NOMO-1 treated with DMSO at 0.1 percent for 48 hours (cell line): ENCODE results near the gene LCP2.
"Not testable (repeated sequence)": the region's sequence is repeated elsewhere in the genome, so short reads cannot be mapped to it uniquely, and the experiment has no call there.

Experiments
- DNase-seq: peaks from one replicate; lab custom pipeline; 2025; ENCODE audit not compliant: unreplicated experiment; lab: John Stamatoyannopoulos, UW

LCP2 gene

DNA sequence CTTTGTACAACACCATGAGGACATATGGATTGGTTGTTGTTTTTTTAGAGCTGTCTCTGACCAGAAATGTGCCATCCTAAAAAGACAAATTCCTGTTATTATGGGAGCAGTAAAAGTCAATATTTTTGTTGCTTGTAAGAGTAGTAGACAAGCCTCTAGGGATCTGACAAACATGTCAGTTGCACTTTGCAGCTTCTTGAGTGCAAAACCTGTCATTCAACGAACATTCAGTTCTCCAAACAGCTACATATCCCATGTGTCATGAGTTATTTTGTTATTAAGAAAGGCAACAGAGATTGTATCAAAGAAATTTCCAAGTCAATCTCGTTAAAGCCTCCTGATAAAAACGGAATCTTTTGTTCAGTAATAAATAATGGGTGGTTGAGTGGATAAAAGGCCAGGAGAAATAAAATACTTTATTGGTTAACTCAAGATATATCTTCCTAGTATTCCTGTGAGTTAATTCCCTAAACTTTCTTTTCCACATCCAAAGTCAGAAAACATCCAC lies 46.7 kb downstream of the LCP2 start:
- no peak for DNase-seq

GRCh38 chr5:170249355-170249754 lies 48.2 kb downstream of the LCP2 start:
- DNase-seq = no peak

DNA sequence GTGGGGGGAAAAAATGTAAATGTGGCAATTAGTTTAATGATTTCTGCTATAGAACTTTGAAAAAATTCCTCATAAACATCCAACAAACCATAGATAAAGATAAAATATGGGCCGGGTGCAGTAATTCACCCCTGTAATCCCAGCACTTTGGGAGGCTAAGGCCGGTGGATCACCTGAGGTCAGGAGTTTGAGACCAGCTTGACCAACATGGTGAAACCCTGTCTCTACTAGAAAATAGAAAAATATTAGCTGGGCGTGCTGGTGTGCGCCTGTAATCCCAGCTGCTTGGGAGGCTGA lies 48.7 kb downstream of the LCP2 start:
- not testable (repeated sequence) for DNase-seq

DNA sequence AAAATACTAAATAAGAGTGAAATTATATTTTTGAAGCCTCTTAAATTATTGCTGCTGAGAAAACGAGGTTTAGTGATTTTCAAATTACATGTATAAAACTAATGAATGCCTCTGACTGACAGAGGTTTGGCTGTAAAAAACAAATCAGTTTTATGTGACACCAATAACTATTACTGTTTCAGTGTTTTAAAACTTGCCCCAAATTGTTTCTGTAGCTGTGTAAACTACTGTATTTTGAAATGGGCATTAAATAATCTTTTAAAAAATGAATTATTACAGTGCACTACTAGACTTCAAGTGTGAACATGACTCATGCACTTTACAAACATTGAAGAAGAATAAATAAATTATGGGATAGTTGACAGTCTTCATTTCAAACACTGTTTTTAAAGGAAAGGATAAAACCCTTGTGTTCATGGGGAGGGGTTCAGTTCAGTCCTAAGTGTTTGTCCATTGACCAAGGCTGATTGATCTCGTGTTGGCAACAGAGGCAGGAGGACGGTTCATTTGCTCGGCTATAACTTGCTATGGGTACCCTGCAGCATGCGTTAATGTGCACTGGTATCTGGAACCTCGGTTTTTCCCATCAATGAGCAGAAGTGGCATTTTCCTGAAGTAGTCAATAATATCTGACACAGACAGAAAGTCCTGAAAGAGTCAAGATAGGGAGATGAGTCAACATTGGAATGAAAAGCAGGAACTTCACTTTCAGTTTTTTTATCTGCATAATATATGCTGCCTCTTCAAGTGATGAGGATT lies 49.2 kb downstream of the LCP2 start:
- no peak for DNase-seq

GRCh38 chr5:170247363-170247762 lies 50.2 kb downstream of the LCP2 start:
- DNase-seq = no peak

DNA sequence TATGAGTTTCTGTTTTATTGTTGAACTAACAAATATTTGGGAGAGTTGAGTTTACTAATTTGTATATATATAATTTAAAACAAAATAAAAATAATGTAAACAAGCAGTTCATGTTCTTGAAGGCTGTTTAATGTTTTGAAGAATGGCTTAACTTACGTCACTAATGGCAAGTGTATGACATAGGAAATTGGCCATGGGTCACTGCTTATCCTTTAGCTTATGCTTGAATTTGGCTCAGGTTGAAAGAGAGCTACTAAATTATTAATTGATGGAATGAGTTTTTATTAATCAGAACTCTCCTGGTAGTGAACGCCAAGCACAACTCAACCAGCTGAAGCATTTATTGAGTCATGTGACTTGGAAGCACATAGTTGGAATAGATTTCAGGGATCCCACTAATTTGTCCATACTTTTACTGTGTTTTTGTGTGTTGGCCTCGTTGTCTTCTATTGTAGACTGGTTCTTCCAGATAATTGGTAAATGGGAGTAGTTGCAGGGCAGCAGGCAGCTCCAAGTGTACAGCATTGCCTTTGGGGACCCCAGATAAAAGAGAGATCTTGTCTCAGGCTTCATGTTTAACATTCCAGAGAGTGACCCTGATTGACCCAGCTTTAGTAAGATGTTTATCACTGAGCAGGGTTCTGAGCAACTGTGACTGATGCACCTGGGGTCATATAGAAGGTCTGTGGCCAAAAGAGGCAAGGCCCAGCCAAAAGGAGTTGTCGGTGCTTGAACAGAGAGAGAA lies 51.3 kb downstream of the LCP2 start:
- DNase-seq = no peak

GRCh38 chr5:170245436-170245835 lies 52.1 kb downstream of the LCP2 start:
- not testable (repeated sequence) for DNase-seq

DNA sequence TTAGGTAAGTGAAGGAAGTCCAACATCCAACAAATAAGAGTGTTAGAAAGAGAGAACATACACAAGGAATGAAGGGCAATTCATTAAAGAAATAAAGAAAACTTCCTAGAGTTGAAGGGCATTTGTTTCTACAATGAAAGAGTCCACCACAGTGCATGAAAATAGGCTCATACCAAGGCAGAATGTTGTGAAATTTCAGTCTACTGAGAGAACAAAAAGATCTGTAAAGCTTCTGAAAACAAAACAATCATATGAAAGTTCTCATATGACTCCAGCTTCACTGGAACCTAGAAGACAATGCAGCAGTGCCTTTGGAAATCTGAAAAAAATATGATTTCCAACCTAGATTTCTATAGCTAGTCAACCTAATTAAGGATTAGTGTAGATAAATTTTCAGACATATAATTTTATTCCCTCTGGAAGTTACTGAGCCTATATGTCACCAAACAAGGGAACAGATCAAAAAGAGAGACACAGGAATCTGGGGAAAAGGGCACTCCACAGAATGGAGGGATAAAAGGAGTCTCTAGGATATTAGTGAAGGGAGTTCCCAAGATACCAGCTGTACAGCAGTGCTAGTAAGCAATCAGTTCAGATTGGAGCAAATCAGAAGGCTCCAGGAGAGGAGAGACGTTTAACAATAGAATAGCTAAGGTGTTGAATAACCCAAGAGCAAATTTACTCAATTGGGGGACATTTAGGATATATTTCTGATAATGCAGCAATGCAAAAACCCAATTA lies 59.0 kb downstream of the LCP2 start:
- no peak for DNase-seq

GRCh38 chr5:170235876-170236864 lies 61.4 kb downstream of the LCP2 start:
- DNase-seq = no peak

- DNase-seq = no peak
Observed at GRCh38 chr5:170233358-170233892, 64.2 kb downstream of the LCP2 start.

DNA sequence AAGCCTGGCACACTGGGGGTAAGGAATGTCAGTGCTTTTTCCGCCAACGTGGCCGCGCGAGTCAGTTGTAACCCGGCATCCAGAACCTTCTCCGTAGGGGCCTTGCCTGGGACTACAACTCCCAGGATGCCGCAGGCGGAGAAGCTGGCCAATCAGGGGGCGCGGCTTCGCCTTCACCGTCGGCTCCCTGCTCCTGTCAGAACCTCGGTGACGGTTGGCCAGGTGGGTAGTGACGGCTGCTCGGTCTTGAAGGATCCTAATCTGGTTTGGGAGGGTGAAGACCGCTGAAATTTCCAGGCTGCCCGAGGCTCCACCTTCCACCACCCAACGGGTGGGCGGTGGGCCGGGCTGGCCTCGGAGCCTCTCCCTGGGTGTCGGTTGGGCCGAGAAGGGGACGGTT lies 64.8 kb downstream of the LCP2 start, which contains the start of gene C5orf58:
Gene C5orf58, plus strand, starts transcription at position 200 of the 400 bp plus-strand sequence. CDS start 1,992 bp downstream, outside the sequence.
- no peak for DNase-seq

GRCh38 chr5:170228762-170229435 lies 68.7 kb downstream of the LCP2 start:
- DNase-seq = no peak

- no peak for DNase-seq
Observed at GRCh38 chr5:170226661-170227060, 70.9 kb downstream of the LCP2 start.

DNA sequence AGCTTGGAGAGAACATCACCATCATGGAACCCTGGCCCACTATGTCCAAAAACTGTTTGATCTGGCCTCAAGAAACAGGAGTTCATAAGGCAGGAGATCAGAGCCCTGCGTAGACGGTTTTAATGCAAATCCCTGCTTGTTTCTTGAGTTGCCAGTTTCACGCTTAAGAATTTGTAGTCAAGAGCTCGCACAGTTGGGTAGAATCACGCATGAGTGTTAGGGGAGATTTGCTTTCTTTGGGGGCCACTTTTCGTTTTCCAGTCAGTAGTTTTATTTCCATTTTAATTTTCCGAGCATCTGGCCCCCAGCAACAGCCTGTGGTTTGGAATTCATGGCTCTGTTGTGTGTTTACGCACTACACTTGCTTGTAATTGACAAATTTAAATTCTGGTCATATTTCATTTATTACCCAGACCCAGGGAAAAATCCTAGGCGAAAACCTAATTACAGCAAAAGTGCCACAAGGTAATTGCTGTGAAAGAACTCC lies 71.4 kb downstream of the LCP2 start:
- no peak for DNase-seq

DNA sequence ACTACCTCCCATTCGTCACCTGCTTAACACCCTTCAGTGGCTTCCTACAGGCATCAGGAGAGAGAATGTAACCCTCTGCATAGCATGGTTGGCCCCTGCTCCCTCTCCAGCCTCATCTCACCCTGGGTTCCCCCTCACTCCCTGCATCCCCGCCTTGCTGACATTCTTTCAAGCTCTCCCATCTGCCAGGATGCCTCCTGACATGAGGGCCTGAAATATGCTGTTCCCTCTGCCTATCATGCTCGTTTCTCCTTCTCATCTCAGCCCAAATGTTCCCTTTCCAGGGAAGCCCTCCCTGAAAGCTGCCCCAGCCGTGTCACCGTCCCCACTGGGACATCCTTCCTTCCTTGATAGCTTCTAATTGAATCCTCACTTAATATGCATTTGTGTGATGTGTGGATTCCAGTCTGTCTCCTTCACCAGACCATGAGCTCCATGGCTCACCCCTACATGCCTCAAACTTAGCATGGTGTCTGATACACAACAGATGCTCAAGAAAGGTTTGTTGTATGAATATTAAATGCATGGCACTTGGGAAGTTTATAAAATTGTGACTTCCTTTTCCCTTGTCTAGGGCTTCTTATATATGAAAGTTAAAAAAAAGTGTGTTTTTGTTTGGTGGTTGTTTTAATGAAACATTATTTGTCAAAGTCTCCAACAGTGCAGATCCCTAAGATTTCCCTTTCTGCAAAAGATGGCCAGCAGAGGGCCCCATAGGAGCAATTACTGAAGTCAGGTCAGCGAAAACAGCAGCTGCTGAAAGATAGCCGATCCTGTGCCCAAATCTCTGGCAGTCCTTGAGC lies 72.0 kb downstream of the LCP2 start:
- DNase-seq = peak; percentile 60

GRCh38 chr5:170223906-170224305 lies 73.7 kb downstream of the LCP2 start:
- DNase-seq = no peak

DNA sequence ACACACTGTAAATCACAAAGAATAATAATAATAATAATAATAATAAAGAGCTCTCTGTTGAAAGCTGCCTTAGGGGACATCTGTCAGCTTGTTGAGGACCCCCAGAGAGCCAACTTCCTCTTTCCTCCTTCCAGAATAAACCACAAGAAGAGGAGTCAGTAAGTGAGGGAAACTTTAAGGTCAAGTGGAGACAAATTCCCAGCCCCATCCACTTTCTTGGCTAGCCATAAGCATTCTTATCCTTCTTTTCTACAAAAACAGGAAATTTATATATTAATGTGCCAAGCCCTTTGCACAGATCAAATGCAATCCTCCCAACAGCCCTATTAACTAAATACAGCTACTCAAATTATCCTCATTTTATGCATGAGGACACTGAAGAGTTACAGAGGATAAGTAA lies 74.2 kb downstream of the LCP2 start:
- no peak for DNase-seq

DNA sequence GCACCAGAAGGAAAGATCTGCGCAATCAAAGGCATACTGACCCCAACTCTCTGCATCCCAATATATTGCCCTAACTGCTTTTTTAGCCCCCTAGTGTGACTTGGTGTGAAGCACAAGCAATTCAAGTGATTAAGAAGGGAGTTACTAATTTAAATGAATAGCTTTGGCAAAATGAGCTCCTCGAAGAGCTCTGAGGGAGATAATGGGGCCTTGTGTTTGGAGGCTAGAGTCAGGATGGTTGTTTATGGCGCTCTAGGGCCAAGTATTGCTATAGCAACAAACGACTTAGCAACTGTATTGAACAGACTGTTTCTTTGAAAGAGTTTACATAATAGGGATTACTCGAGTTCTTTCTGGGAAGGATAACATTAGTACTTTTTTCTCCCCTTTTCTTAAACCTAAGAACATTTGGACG lies 76.2 kb downstream of the LCP2 start:
- no peak for DNase-seq

GRCh38 chr5:170220191-170220590 lies 77.4 kb downstream of the LCP2 start:
- no peak for DNase-seq
